Caco-2 (cell line): ENCODE data around the gene LATS2. TPM values are rescaled to one million over a fixed set of nuclear protein-coding genes. Genes with fewer than 3 reads are reported as not detected.

Experiments
- BruUV-seq: library from RNA; stranded (reverse); fragments of 400-500 nt; replicated peaks from 2 replicates; lab custom pipeline; 2021; lab: Mats Ljungman, UMichigan
- CTCF ChIA-PET: fragments of 300-600 bp; sonication (Branson Sonifier 250); formaldehyde crosslinking; loops from one replicate; lab custom pipeline; 2022; ENCODE audit warnings: antibody characterized with exemption; lab: Charles Lee
- POLR2A ChIA-PET: fragments of 300-600 bp; sonication (Branson Sonifier 250); formaldehyde crosslinking; loops from one replicate; lab custom pipeline; 2022; ENCODE audit warnings: antibody characterized with exemption; lab: Charles Lee
- DNase-seq, 2 experiments: peaks; one replicate each; pipeline versions ENCODE4 v3.0.0 to v3.0.0-alpha.2; 2020 to 2022
- H3K27me3 ChIP-seq: replicated peaks from 2 replicates; pipeline ENCODE4 v1.6.0; 2011; ENCODE audit warnings: low read length; ENCODE audit not compliant: control insufficient read depth, insufficient read depth
- H3K36me3 ChIP-seq: 2 replicates; pipeline ENCODE4 v1.5.1; 2011; ENCODE audit warnings: low read length; ENCODE audit not compliant: control insufficient read depth, insufficient read depth
- H3K4me1 ChIP-seq: fragments of 250-450 bp; sonication (Bioruptor Pico); 2 replicates; pipeline ENCODE4 v1.5.1; 2020; ENCODE audit warnings: mild to moderate bottlenecking
- H3K4me3 ChIP-seq: 2 replicates; pipeline ENCODE4 v1.5.1; 2011; ENCODE audit warnings: low read depth, mild to moderate bottlenecking, control low read depth, low read length
- H3K9me3 ChIP-seq: fragments of 250-450 bp; sonication (Bioruptor Pico); 2 replicates; pipeline ENCODE4 v1.5.1; 2020; ENCODE audit warnings: mild to moderate bottlenecking, moderate library complexity
- H3K27ac Mint-ChIP-seq: one replicate; pipeline ENCODE4 v1.8.0; 2022; ENCODE audit warnings: mixed read lengths; ENCODE audit not compliant: unreplicated experiment
- H3K27me3 Mint-ChIP-seq: one replicate; pipeline ENCODE4 v1.8.0; 2022; ENCODE audit warnings: mixed read lengths; ENCODE audit not compliant: insufficient read depth, unreplicated experiment
- H3K36me3 Mint-ChIP-seq: one replicate; pipeline ENCODE4 v1.8.0; 2022; ENCODE audit warnings: mild to moderate bottlenecking, mixed read lengths; ENCODE audit not compliant: insufficient read depth, unreplicated experiment
- H3K4me1 Mint-ChIP-seq: one replicate; pipeline ENCODE4 v1.8.0; 2022; ENCODE audit warnings: low read depth, mixed read lengths; ENCODE audit not compliant: unreplicated experiment
- H3K4me3 Mint-ChIP-seq: one replicate; pipeline ENCODE4 v1.8.0; 2022; ENCODE audit warnings: mild to moderate bottlenecking, moderate library complexity, mixed read lengths; ENCODE audit not compliant: unreplicated experiment
- H3K9me3 Mint-ChIP-seq: one replicate; pipeline ENCODE4 v1.8.0; 2022; ENCODE audit warnings: mixed read lengths; ENCODE audit not compliant: unreplicated experiment
- intact Hi-C: fragments of 100-400 bp; cut with micrococcal nuclease; formaldehyde crosslinking; loops from one replicate; pipeline ENCODE4 v1.10.0; 2022; ENCODE audit not compliant: unreplicated experiment
- total RNA-seq: library from RNA; stranded (reverse); gene quantifications from 2 replicates; pipeline ENCODE4 v1.2.3, GENCODE V29; 2022
- TF ChIP-seq, protein P1 (sequence below), 2 experiments: fragments of 200-600 bp in 1 of 2; IDR thresholded peaks; 1 replicate in 1 of 2; 2 replicates in 1 of 2; pipeline versions ENCODE4 v1.5.1 to v1.8.0; 2011 to 2022; ENCODE audit warnings: antibody characterized with exemption in 1 of 2, control low read depth in 1 of 2, inconsistent platforms in 1 of 2, low read depth in 1 of 2, low read length in 1 of 2, mild to moderate bottlenecking in 1 of 2, moderate library complexity in 1 of 2; ENCODE audit not compliant: insufficient read depth in 1 of 2, severe bottlenecking in 1 of 2, unreplicated experiment in 1 of 2

Gene LATS2
- total RNA-seq, 1 experiment from 2014 or later = 45.6 TPM

- H3K4me1 ChIP-seq = no peaks in the 10 kb centered on the region
- H3K9me3 ChIP-seq = no peaks in the 10 kb centered on the region
- TF ChIP-seq, protein P1, sequence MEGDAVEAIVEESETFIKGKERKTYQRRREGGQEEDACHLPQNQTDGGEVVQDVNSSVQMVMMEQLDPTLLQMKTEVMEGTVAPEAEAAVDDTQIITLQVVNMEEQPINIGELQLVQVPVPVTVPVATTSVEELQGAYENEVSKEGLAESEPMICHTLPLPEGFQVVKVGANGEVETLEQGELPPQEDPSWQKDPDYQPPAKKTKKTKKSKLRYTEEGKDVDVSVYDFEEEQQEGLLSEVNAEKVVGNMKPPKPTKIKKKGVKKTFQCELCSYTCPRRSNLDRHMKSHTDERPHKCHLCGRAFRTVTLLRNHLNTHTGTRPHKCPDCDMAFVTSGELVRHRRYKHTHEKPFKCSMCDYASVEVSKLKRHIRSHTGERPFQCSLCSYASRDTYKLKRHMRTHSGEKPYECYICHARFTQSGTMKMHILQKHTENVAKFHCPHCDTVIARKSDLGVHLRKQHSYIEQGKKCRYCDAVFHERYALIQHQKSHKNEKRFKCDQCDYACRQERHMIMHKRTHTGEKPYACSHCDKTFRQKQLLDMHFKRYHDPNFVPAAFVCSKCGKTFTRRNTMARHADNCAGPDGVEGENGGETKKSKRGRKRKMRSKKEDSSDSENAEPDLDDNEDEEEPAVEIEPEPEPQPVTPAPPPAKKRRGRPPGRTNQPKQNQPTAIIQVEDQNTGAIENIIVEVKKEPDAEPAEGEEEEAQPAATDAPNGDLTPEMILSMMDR (IDR thresholded peaks at IDR 0.05; ENCODE audit: insufficient read depth in 1 of 2, low read depth in 1 of 2, low read length in 1 of 2, severe bottlenecking in 1 of 2, unreplicated experiment in 1 of 2) = no peak
- H3K36me3 ChIP-seq = 0 out of 2 replicates have a peak, but pooled peaks cover 1% of the 10 kb centered on the region
- no peaks in the 10 kb centered on the region for H3K27me3 ChIP-seq
- CTCF ChIA-PET = no interaction called here
- POLR2A ChIA-PET = interaction anchor here (0.6 kb wide), 1 partner anchor 11 kb away, joined by 3 read pairs; no protein-coding TSS in a partner anchor
- no peak for DNase-seq
- intact Hi-C loops = no loop called here
- no peak overlapping the region for H3K4me3 ChIP-seq
- H3K36me3 Mint-ChIP-seq = peaks cover 89% of the 10 kb centered on the region
- H3K27ac Mint-ChIP-seq = no peak overlapping the region
- peaks cover 40% of the 10 kb centered on the region for H3K4me1 Mint-ChIP-seq
- no TSS peak for BruUV-seq
- no peaks in the 10 kb centered on the region for H3K9me3 Mint-ChIP-seq
- H3K4me3 Mint-ChIP-seq = no peak overlapping the region
- no peaks in the 10 kb centered on the region for H3K27me3 Mint-ChIP-seq
Observed at GRCh38 chr13:21035498-21035897, 25.9 kb downstream of the LATS2 start.

- H3K4me1 Mint-ChIP-seq = peaks cover 34% of the 10 kb centered on the region
- H3K27me3 Mint-ChIP-seq = no peaks in the 10 kb centered on the region
- intact Hi-C loops = no loop called here
- Histone ChIP-seq H3K4me3 (no peak overlapping the region), H3K27me3 (no peaks in the 10 kb centered on the region), H3K4me1 (no peaks in the 10 kb centered on the region), H3K9me3 (no peaks in the 10 kb centered on the region), H3K36me3 (no peaks in the 10 kb centered on the region)
- no TSS peak for BruUV-seq
- H3K4me3 Mint-ChIP-seq = no peak overlapping the region
- H3K27ac Mint-ChIP-seq = no peak overlapping the region
- H3K9me3 Mint-ChIP-seq = no peaks in the 10 kb centered on the region
- H3K36me3 Mint-ChIP-seq = peaks cover 89% of the 10 kb centered on the region
- ChIA-PET POLR2A (no interaction called here), CTCF (interaction anchor here (1.0 kb wide), 1 partner anchor 21 kb away, joined by 3 read pairs; no protein-coding TSS in a partner anchor)
- no peak for DNase-seq
- TF ChIP-seq, protein P1 (IDR thresholded peaks at IDR 0.05; ENCODE audit: insufficient read depth in 1 of 2, low read depth in 1 of 2, low read length in 1 of 2, severe bottlenecking in 1 of 2, unreplicated experiment in 1 of 2) = no peak
Observed at GRCh38 chr13:21034603-21035191, 26.7 kb downstream of the LATS2 start.

GRCh38 chr13:21033856-21034602 lies 27.4 kb downstream of the LATS2 start:
- Histone ChIP-seq H3K36me3 (no peaks in the 10 kb centered on the region), H3K9me3 (no peaks in the 10 kb centered on the region), H3K4me1 (no peaks in the 10 kb centered on the region), H3K27me3 (no peaks in the 10 kb centered on the region), H3K4me3 (no peak overlapping the region)
- Mint-ChIP-seq H3K27ac (no peak overlapping the region), H3K9me3 (no peaks in the 10 kb centered on the region), H3K36me3 (peaks cover 89% of the 10 kb centered on the region), H3K27me3 (no peaks in the 10 kb centered on the region), H3K4me1 (peaks cover 29% of the 10 kb centered on the region), H3K4me3 (no peak overlapping the region)
- intact Hi-C loops = no loop called here
- TF ChIP-seq, protein P1 (IDR thresholded peaks at IDR 0.05; ENCODE audit: insufficient read depth in 1 of 2, low read depth in 1 of 2, low read length in 1 of 2, severe bottlenecking in 1 of 2, unreplicated experiment in 1 of 2) = no peak
- BruUV-seq = no TSS peak
- ChIA-PET CTCF (interaction anchor here (1.0 kb wide), 1 partner anchor 22 kb away, joined by 3 read pairs; no protein-coding TSS in a partner anchor), POLR2A (no interaction called here)
- DNase-seq = no peak
